MCF 10A (cell line): ENCODE data around the gene AVL9. TPM values are rescaled to one million over a fixed set of nuclear protein-coding genes. Genes with fewer than 3 reads are reported as not detected.

Experiments
- BruUV-seq: library from RNA; stranded (reverse); fragments of 400-500 nt; replicated peaks from 2 replicates; lab custom pipeline; 2021; lab: Mats Ljungman, UMichigan
- CTCF ChIA-PET: fragments of 300-600 bp; sonication (Branson Sonifier 250); formaldehyde crosslinking; extraction: SDS; loops from one replicate; lab custom pipeline; 2021; ENCODE audit warnings: antibody characterized with exemption, inconsistent platforms; lab: Yijun Ruan, JAX
- POLR2A ChIA-PET: fragments of 300-600, 350-650 bp; sonication (Branson Sonifier 250); formaldehyde crosslinking; extraction: SDS; loops from one replicate; lab custom pipeline; 2020; ENCODE audit warnings: antibody characterized with exemption, inconsistent platforms; lab: Yijun Ruan, JAX
- DNase-seq: peaks from one replicate; pipeline ENCODE4 v3.0.0-alpha.2; 2018; ENCODE audit not compliant: unreplicated experiment
- H3K27ac Mint-ChIP-seq: one replicate; pipeline ENCODE4 v1.8.0; 2022; ENCODE audit warnings: mild to moderate bottlenecking, low read depth, mixed read lengths; ENCODE audit not compliant: unreplicated experiment
- H3K27me3 Mint-ChIP-seq: one replicate; pipeline ENCODE4 v1.8.0; 2022; ENCODE audit warnings: mixed read lengths; ENCODE audit not compliant: insufficient read depth, unreplicated experiment
- H3K36me3 Mint-ChIP-seq: one replicate; pipeline ENCODE4 v1.8.0; 2022; ENCODE audit warnings: mild to moderate bottlenecking, moderate library complexity, mixed read lengths; ENCODE audit not compliant: insufficient read depth, unreplicated experiment
- H3K4me1 Mint-ChIP-seq: one replicate; pipeline ENCODE4 v1.8.0; 2022; ENCODE audit warnings: mixed read lengths; ENCODE audit not compliant: insufficient read depth, unreplicated experiment
- H3K4me3 Mint-ChIP-seq: one replicate; pipeline ENCODE4 v1.8.0; 2022; ENCODE audit warnings: mild to moderate bottlenecking, moderate library complexity, mixed read lengths; ENCODE audit not compliant: unreplicated experiment
- H3K9me3 Mint-ChIP-seq: one replicate; pipeline ENCODE4 v1.8.0; 2022; ENCODE audit warnings: mixed read lengths; ENCODE audit not compliant: unreplicated experiment
- intact Hi-C: fragments of 100-400 bp; cut with micrococcal nuclease; formaldehyde crosslinking; loops from 2 replicates; pipeline ENCODE4 v1.14.1; 2022
- total RNA-seq: library from RNA; stranded (reverse); gene quantifications from 2 replicates; pipeline ENCODE4 v1.2.3, GENCODE V29; 2022
- TF ChIP-seq, protein P1 (sequence below): fragments of 200-600 bp; IDR thresholded peaks from one replicate; pipeline ENCODE4 v1.8.0; 2022; ENCODE audit warnings: antibody characterized with exemption, mild to moderate bottlenecking; ENCODE audit not compliant: unreplicated experiment

The AVL9 gene
- total RNA-seq, 1 experiment from 2014 or later: 38.6 TPM

DNA sequence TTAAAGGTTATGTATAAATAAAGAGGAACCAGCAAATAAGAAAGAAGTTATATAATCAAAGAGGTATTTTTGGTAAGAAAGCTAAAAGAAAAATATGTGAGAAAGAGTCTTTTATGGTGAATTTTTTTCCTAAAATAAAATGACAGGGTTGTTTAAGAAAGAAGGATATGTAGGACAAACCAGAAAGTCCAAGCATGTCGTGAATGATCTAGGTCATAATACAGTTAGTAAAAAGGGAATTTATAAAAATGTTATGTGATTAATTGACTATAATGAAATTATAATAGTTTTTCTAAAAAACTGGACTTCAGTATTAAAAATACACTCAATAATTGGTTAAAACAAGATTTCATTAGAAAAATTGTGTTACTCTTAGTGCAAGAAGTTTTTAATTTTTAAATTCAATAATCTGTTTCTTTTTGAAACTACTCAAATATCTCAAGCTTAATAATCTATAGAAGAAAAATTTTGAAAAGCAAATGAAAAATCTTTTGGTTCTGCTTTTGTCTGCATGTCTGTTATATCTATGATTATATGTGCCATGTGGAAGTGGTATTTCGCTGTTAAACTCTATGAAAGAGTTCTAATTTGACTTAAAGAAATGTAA is 23.3 kb downstream of the AVL9 start:
- H3K27me3 Mint-ChIP-seq: no peaks in the 10 kb centered on the region
- ChIA-PET POLR2A (interaction anchor here (0.7 kb wide), 1 partner anchor 23 kb away, joined by 3 read pairs; no protein-coding TSS in a partner anchor), CTCF (interaction anchor here (0.6 kb wide), 1 partner anchor 345 kb away, joined by 4 read pairs; no protein-coding TSS in a partner anchor)
- intact Hi-C loops: no loop called here
- TF ChIP-seq, protein P1, sequence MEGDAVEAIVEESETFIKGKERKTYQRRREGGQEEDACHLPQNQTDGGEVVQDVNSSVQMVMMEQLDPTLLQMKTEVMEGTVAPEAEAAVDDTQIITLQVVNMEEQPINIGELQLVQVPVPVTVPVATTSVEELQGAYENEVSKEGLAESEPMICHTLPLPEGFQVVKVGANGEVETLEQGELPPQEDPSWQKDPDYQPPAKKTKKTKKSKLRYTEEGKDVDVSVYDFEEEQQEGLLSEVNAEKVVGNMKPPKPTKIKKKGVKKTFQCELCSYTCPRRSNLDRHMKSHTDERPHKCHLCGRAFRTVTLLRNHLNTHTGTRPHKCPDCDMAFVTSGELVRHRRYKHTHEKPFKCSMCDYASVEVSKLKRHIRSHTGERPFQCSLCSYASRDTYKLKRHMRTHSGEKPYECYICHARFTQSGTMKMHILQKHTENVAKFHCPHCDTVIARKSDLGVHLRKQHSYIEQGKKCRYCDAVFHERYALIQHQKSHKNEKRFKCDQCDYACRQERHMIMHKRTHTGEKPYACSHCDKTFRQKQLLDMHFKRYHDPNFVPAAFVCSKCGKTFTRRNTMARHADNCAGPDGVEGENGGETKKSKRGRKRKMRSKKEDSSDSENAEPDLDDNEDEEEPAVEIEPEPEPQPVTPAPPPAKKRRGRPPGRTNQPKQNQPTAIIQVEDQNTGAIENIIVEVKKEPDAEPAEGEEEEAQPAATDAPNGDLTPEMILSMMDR: no peak
- no TSS peak for BruUV-seq
- peak; percentile 62 for DNase-seq
- H3K36me3 Mint-ChIP-seq: peaks cover 44% of the 10 kb centered on the region
- H3K9me3 Mint-ChIP-seq: no peaks in the 10 kb centered on the region
- H3K4me3 Mint-ChIP-seq: no peak overlapping the region
- H3K27ac Mint-ChIP-seq: no peak overlapping the region
- no peaks in the 10 kb centered on the region for H3K4me1 Mint-ChIP-seq

GRCh38 chr7:32519763-32520162 is 24.5 kb downstream of the AVL9 start:
- intact Hi-C loops: no loop called here
- Mint-ChIP-seq H3K27me3 (no peaks in the 10 kb centered on the region), H3K4me3 (no peak overlapping the region), H3K9me3 (no peaks in the 10 kb centered on the region), H3K36me3 (peaks cover 37% of the 10 kb centered on the region), H3K27ac (no peak overlapping the region), H3K4me1 (no peaks in the 10 kb centered on the region)
- no TSS peak for BruUV-seq
- DNase-seq: no peak
- POLR2A ChIA-PET: no interaction called here
- TF ChIP-seq, protein P1: no peak
- CTCF ChIA-PET: interaction anchor here (0.6 to 1.0 kb wide), 4 partner anchors 16 to 312 kb away, joined by 3 to 4 read pairs (median 3); no protein-coding TSS in a partner anchor

DNA sequence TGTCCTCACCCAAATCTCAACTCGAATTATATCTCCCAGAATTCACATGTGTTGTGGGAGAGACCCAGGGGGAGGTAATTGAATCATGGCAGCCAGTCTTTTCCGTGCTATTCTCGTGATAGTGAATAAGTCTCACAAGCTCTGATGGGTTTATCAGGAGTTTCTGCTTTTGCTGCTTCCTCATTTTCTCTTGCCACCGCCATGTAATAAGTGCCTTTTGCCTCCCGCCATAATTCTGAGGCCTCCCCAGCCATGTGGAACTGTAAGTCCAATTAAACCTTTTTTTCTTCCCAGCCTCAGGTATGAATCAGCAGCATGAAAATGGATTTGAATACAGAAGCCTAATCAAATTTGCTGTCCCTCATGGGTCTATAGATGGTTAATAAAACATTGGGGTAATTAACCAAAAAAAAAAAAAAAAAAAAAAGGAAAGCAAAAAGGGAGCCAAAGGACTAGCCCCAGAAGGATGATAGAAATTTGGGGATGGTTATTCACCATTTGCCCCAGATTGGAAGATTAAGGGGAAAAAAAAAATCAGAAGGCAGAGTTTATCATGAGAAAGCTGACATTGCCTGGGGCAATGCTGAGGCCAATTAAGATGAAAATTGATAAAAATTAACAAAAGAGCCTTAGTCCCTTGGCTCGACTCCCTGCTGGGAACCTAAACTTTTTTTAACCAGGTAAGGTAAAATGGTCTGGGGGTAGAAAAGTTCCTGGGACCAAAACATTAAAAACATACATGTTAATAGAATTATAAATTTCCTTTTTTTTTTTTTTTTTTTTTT is 27.6 kb downstream of the AVL9 start:
- H3K4me3 Mint-ChIP-seq: no peak overlapping the region
- intact Hi-C loops: no loop called here
- H3K27ac Mint-ChIP-seq: no peak overlapping the region
- H3K27me3 Mint-ChIP-seq: no peaks in the 10 kb centered on the region
- H3K9me3 Mint-ChIP-seq: no peaks in the 10 kb centered on the region
- no peak for DNase-seq
- H3K36me3 Mint-ChIP-seq: peaks cover 25% of the 10 kb centered on the region
- no TSS peak for BruUV-seq
- POLR2A ChIA-PET: interaction anchor here (1.3 kb wide), 1 partner anchor 8 kb away, joined by 3 read pairs; no protein-coding TSS in a partner anchor
- CTCF ChIA-PET: no interaction called here
- no peaks in the 10 kb centered on the region for H3K4me1 Mint-ChIP-seq
- TF ChIP-seq, protein P1: no peak

GRCh38 chr7:32524631-32525030 is 29.3 kb downstream of the AVL9 start:
- intact Hi-C loops: no loop called here
- ChIA-PET CTCF (interaction anchor here (0.9 kb wide), 1 partner anchor 51 kb away, joined by 3 read pairs; no protein-coding TSS in a partner anchor), POLR2A (no interaction called here)
- Mint-ChIP-seq H3K9me3 (no peaks in the 10 kb centered on the region), H3K27ac (no peak overlapping the region), H3K4me1 (no peaks in the 10 kb centered on the region), H3K27me3 (no peaks in the 10 kb centered on the region), H3K4me3 (no peak overlapping the region), H3K36me3 (peaks cover 21% of the 10 kb centered on the region)
- TF ChIP-seq, protein P1: no peak
- DNase-seq: no peak
- no TSS peak for BruUV-seq
